HepG2 (cell line): ENCODE data around the gene SLC25A25. TPM values are rescaled to one million over a fixed set of nuclear protein-coding genes. Genes with fewer than 3 reads are reported as not detected.

Experiments used
- ARHGAP35 ChIP-seq: sonication (generic); formaldehyde crosslinking; IDR thresholded peaks from 2 replicates; pipeline ENCODE4 v1.9.0; 2022; ENCODE audit warnings: mild to moderate bottlenecking, inconsistent platforms, moderate library complexity, missing genetic modification reagents, borderline replicate concordance
- GZF1 ChIP-seq: sonication (generic); formaldehyde crosslinking; IDR thresholded peaks from 2 replicates; pipeline ENCODE4 v1.5.1; 2020; ENCODE audit warnings: mild to moderate bottlenecking, missing genetic modification reagents
- KLF9 ChIP-seq: IDR thresholded peaks from 2 replicates; pipeline ENCODE4 v1.6.1; 2016; ENCODE audit warnings: low read depth
- MYPOP ChIP-seq: sonication (generic); formaldehyde crosslinking; IDR thresholded peaks from 2 replicates; pipeline ENCODE4 v1.8.1; 2023; ENCODE audit warnings: mild to moderate bottlenecking, moderate library complexity, missing genetic modification reagents
- NFKBIZ ChIP-seq: IDR thresholded peaks from 2 replicates; pipeline ENCODE4 v1.6.1; 2018; ENCODE audit warnings: missing genetic modification reagents, missing compliant biosample characterization
- SP140L ChIP-seq: sonication (generic); formaldehyde crosslinking; IDR thresholded peaks from 2 replicates; pipeline ENCODE4 v1.4.0; 2020; ENCODE audit warnings: missing genetic modification reagents, borderline replicate concordance
- ZFAT ChIP-seq: sonication (generic); formaldehyde crosslinking; conservative IDR thresholded peaks from 2 replicates; pipeline ENCODE4 v1.8.1; 2023; ENCODE audit warnings: missing genetic modification reagents, inconsistent platforms
- ZNF180 ChIP-seq: sonication (generic); formaldehyde crosslinking; IDR thresholded peaks from 2 replicates; pipeline ENCODE4 v1.4.0; 2020; ENCODE audit warnings: low read depth, missing genetic modification reagents, borderline replicate concordance
- ZNF7 ChIP-seq: IDR thresholded peaks from 2 replicates; pipeline ENCODE4 v1.6.1; 2016; ENCODE audit warnings: missing biosample characterization, missing genetic modification reagents
- ZNF879 ChIP-seq: sonication (generic); formaldehyde crosslinking; IDR thresholded peaks from 2 replicates; pipeline ENCODE4 v1.8.1; 2023; ENCODE audit warnings: missing genetic modification reagents
- polyA plus RNA-seq, 8 experiments: library from polyadenylated mRNA; depleted of rRNA in 3 of 8; stranded (reverse) in 7 of 8; unstranded in 1 of 8; fragments of >200 nt; fragmentation: Illumina TruSeq in 4 of 8; extraction: Trizol in 4 of 8; gene quantifications; 2 replicates each; pipeline versions ENCODE4 v1.2.1 to v1.2.3, GENCODE V29; 2011 to 2016; ENCODE audit warnings: low read depth in 4 of 8, missing spikeins in 1 of 8, mixed read lengths in 1 of 8; ENCODE audit not compliant: insufficient read depth in 1 of 8
- total RNA-seq, 5 experiments: library from RNA; depleted of rRNA; stranded (reverse); fragments of >200 nt; fragmentation: Illumina TruSeq; extraction: Trizol; gene quantifications; 2 replicates each; pipeline ENCODE4 v1.2.3, GENCODE V29; 2016; ENCODE audit warnings: low read depth in 1 of 5
- TF ChIP-seq, protein P1 (sequence below): sonication (generic); formaldehyde crosslinking; IDR thresholded peaks from 2 replicates; pipeline ENCODE4 v1.4.0; 2020; ENCODE audit warnings: mild to moderate bottlenecking, missing genetic modification reagents, borderline replicate concordance

Gene SLC25A25
- total and polyA plus RNA-seq, 2 of the 13 experiments (the other 11 are each of a cell fraction or from before 2014, with no cell fraction given), result 10.5 to 24.8 TPM

DNA sequence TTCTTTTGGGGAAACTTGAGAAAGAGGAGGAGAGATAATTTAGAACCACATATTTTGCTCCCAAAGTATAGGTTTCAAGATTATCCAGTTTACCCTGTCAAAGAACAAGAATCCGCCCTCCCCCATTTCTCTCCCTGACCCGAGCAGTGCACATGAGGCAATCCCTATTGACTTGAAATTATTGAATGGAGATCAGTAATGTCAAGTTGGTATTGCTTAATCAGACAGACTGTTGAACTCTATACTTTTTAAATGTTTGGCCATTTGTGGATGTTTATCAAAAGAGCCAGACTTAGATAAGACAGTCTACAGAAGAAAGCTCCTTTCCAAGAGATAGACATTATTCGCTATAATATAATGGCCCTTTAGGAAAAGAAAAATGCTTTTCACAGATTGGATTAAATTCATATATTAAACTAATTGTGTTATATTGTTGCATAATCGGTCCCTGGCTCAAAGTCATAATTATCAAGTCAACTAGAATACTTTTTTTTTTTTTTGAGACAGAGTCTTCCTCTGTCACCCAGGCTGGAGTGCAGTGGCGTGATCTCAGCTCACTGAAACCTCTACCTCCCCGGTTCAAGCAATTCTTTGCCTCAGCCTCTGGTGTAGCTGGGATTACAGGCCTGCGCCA lies 5.3 kb downstream of the SLC25A25 start (continued):
- peak; percentile 38; the same call in 1 of the 2 replicates for TF ChIP-seq MYPOP (CRISPR knock-in tag)
- no peak for TF ChIP-seq NFKBIZ (CRISPR knock-in tag)
- no peak for TF ChIP-seq ZNF7 (CRISPR knock-in tag)
- no peak for TF ChIP-seq SP140L (CRISPR knock-in tag)
- TF ChIP-seq, protein P1, sequence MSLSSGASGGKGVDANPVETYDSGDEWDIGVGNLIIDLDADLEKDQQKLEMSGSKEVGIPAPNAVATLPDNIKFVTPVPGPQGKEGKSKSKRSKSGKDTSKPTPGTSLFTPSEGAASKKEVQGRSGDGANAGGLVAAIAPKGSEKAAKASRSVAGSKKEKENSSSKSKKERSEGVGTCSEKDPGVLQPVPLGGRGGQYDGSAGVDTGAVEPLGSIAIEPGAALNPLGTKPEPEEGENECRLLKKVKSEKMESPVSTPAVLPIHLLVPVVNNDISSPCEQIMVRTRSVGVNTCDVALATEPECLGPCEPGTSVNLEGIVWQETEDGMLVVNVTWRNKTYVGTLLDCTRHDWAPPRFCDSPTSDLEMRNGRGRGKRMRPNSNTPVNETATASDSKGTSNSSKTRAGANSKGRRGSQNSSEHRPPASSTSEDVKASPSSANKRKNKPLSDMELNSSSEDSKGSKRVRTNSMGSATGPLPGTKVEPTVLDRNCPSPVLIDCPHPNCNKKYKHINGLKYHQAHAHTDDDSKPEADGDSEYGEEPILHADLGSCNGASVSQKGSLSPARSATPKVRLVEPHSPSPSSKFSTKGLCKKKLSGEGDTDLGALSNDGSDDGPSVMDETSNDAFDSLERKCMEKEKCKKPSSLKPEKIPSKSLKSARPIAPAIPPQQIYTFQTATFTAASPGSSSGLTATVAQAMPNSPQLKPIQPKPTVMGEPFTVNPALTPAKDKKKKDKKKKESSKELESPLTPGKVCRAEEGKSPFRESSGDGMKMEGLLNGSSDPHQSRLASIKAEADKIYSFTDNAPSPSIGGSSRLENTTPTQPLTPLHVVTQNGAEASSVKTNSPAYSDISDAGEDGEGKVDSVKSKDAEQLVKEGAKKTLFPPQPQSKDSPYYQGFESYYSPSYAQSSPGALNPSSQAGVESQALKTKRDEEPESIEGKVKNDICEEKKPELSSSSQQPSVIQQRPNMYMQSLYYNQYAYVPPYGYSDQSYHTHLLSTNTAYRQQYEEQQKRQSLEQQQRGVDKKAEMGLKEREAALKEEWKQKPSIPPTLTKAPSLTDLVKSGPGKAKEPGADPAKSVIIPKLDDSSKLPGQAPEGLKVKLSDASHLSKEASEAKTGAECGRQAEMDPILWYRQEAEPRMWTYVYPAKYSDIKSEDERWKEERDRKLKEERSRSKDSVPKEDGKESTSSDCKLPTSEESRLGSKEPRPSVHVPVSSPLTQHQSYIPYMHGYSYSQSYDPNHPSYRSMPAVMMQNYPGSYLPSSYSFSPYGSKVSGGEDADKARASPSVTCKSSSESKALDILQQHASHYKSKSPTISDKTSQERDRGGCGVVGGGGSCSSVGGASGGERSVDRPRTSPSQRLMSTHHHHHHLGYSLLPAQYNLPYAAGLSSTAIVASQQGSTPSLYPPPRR (CRISPR knock-in tag), result peak; percentile 64; the same call in 1 of the 2 replicates
- no peak for TF ChIP-seq ZNF180 (CRISPR knock-in tag)
- TF ChIP-seq KLF9, result no peak
- no peak for TF ChIP-seq ARHGAP35 (CRISPR knock-in tag)
- TF ChIP-seq ZFAT, result no peak
- no peak for TF ChIP-seq ZNF879 (CRISPR knock-in tag)
- no peak for TF ChIP-seq GZF1
